ENCODE results near the gene GEMIN4.

GRCh38 chr17:773016-773415 lies 21.0 kb upstream of the GEMIN4 start:
- TF ChIP-seq CTCF (tag by site-specific recombination; IDR thresholded peaks at IDR 0.05) (no peak), ZNF398 (tag by site-specific recombination; IDR thresholded peaks at IDR 0.05) (no peak), ZNF362 (tag by site-specific recombination; IDR thresholded peaks at IDR 0.05) (no peak), ZNF510 (tag by site-specific recombination; IDR thresholded peaks at IDR 0.05; ENCODE audit: insufficient replicate concordance) (no peak), ZNF518A (tag by site-specific recombination; conservative IDR thresholded peaks at IDR 0.05; ENCODE audit: low read depth) (no peak), ZNF274 (IDR thresholded peaks at IDR 0.05; ENCODE audit: low read length) (no peak), ZNF274 (tag by site-specific recombination; IDR thresholded peaks at IDR 0.05; ENCODE audit: borderline replicate concordance) (no peak), ATF2 (tag by site-specific recombination; IDR thresholded peaks at IDR 0.05; ENCODE audit: low read depth) (no peak), ZIC2 (tag by site-specific recombination; IDR thresholded peaks at IDR 0.05) (no peak), PBX3 (CRISPR knock-in tag; IDR thresholded peaks at IDR 0.05) (no peak), ZNF23 (tag by site-specific recombination; IDR thresholded peaks at IDR 0.05; ENCODE audit: borderline replicate concordance) (no peak), GLIS1 (tag by site-specific recombination; IDR thresholded peaks at IDR 0.05) (no peak), KLF9 (tag by site-specific recombination; IDR thresholded peaks at IDR 0.05; ENCODE audit: low read depth) (no peak), ELK4 (IDR thresholded peaks at IDR 0.05; ENCODE audit: borderline replicate concordance, low read depth, low read length) (no peak)
